Measurements from ENCODE around the gene GANAB. TPM values are rescaled to one million over a fixed set of nuclear protein-coding genes. Genes with fewer than 3 reads are reported as not detected.

GANAB gene
- total and polyA plus RNA-seq, 4 donors, result 104 to 266 (median 168) TPM

DNA sequence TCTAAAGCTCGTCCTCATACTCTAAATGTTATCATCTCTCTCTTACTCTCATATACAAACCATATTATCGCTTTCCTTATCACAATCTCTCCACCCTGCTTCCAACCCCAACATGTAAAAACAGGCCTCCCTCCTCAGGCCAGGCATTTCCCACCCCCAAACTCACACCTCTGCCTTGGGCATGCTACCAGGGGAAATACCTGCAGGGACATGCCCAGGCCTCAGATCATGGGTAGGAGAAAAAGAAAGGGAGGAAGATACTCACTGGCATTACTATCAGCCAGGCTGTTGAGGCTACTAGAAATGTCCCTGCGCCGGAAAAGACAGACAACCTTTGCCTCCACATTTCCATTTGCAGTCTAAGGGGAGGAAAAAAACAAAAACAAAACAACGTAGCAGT lies 46.5 kb downstream of the GANAB start:
- DNase-seq, result no peak
- H3K9me3 ChIP-seq (ENCODE audit: control insufficient read depth in 4 of 4, insufficient read depth in 3 of 4, low read length in 3 of 4), result no peaks in the 10 kb centered on the region
- H3K9ac ChIP-seq (ENCODE audit: insufficient read depth in 1 of 2, low read length in 2 of 2), result peak overlapping the region; percentile 30 to 53
- TF ChIP-seq, protein P1, sequence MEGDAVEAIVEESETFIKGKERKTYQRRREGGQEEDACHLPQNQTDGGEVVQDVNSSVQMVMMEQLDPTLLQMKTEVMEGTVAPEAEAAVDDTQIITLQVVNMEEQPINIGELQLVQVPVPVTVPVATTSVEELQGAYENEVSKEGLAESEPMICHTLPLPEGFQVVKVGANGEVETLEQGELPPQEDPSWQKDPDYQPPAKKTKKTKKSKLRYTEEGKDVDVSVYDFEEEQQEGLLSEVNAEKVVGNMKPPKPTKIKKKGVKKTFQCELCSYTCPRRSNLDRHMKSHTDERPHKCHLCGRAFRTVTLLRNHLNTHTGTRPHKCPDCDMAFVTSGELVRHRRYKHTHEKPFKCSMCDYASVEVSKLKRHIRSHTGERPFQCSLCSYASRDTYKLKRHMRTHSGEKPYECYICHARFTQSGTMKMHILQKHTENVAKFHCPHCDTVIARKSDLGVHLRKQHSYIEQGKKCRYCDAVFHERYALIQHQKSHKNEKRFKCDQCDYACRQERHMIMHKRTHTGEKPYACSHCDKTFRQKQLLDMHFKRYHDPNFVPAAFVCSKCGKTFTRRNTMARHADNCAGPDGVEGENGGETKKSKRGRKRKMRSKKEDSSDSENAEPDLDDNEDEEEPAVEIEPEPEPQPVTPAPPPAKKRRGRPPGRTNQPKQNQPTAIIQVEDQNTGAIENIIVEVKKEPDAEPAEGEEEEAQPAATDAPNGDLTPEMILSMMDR (IDR thresholded peaks at IDR 0.05; ENCODE audit: control extremely low read depth, extremely low read depth), result no peak
- ATAC-seq (ENCODE audit: insufficient read depth, low FRiP score), result no peak
- peaks cover 8 to 36% (median 12%) of the 10 kb centered on the region in 5 donors for H3K4me1 ChIP-seq (ENCODE audit: control insufficient read depth in 5 of 5, insufficient read depth in 5 of 5, low read length in 5 of 5)
- 47 to 59% methylated on average over 5 of the region's 5 CpGs for WGBS, 2 donors
- peak overlapping the region; percentile 33 for H3K4me3 ChIP-seq
- H3K36me3 ChIP-seq (ENCODE audit: control insufficient read depth in 4 of 4, insufficient read depth in 4 of 4, low read length in 4 of 4), result peaks cover 25 to 45% (median 38%) of the 10 kb centered on the region in 4 donors
- peak overlapping the region; percentile 57 to 92 for H3K27ac ChIP-seq (ENCODE audit: low read depth in 1 of 2, low read length in 1 of 2)
- no peaks in the 10 kb centered on the region for H3K27me3 ChIP-seq (ENCODE audit: control insufficient read depth in 3 of 3, insufficient read depth in 3 of 3, low read length in 2 of 3)

DNA sequence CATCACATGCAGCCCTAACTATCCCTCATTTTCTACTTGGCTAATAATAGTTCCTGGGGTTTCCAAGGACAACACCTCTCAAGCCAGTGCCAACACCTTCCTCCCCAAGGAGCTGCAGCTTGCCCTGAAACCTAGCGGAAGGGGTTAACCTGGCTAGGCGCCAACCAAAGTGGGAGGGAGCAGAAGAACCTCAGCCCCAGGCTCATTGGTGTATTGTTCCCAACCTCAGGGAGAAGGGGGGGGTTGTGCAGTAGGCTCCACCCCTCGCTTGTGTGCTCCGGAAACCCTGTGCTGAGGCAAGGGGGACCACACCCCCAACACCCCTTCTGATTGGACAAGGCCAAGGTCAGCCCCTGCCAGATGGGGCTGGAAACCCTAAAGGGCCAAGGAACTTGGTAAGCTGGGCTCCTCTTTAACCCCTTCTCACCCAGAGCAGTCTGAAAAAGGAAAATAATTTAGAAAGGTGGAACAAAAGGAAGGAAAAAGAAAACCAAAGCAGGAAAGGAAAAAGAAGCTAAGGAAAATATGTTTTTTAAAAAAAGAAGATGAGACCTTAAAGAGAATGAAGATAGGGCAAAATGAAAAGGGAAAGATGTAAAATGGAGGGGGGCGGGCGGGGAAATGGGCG lies 47.2 kb downstream of the GANAB start:
- Histone ChIP-seq H3K9ac (ENCODE audit: insufficient read depth in 1 of 2, low read length in 2 of 2) (peak overlapping the region in 1 of 2 donors; percentile 53), H3K9me3 (ENCODE audit: control insufficient read depth in 4 of 4, insufficient read depth in 3 of 4, low read length in 3 of 4) (no peaks in the 10 kb centered on the region), H3K4me3 (no peak overlapping the region), H3K4me1 (ENCODE audit: control insufficient read depth in 5 of 5, insufficient read depth in 5 of 5, low read length in 5 of 5) (peaks cover 8 to 36% (median 12%) of the 10 kb centered on the region in 5 donors), H3K36me3 (ENCODE audit: control insufficient read depth in 4 of 4, insufficient read depth in 4 of 4, low read length in 4 of 4) (peaks cover 32 to 44% (median 37%) of the 10 kb centered on the region in 4 donors), H3K27ac (ENCODE audit: low read depth in 1 of 2, low read length in 1 of 2) (peak overlapping the region; percentile 5 to 57), H3K27me3 (ENCODE audit: control insufficient read depth in 3 of 3, insufficient read depth in 3 of 3, low read length in 2 of 3) (no peaks in the 10 kb centered on the region)
- 38 to 39% methylated on average over 7 of the region's 7 CpGs for WGBS, 2 donors
- DNase-seq (peak; percentile 97 to 99 (median 97)), ATAC-seq (ENCODE audit: insufficient read depth, low FRiP score) (peak; percentile 39)
- TF ChIP-seq, protein P1 (IDR thresholded peaks at IDR 0.05; ENCODE audit: control extremely low read depth, extremely low read depth), result peak; percentile 4

DNA sequence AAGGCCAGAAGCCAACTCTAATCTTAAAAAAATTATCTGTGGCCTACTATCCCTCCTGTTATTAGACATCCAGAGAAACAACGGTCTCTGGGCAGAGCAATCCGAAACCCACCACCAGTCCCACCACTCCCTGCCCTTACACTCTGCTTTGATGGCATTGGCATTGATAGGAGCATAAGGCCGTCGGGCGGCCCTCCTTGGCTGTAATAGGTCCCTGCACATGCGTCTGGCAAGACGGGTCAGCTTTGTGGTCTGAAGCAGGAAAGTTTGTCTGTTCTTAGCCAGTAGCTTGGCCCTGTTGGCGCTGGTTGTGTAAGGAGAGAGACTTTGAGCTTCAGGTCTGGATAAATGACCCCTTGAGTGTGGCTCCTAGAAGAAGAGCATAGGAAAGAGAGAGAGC lies 51.3 kb downstream of the GANAB start:
- peaks cover 30 to 46% (median 33%) of the 10 kb centered on the region in 4 donors for H3K36me3 ChIP-seq (ENCODE audit: control insufficient read depth in 4 of 4, insufficient read depth in 4 of 4, low read length in 4 of 4)
- 90 to 96% methylated on average over 8 of the region's 8 CpGs for WGBS, 2 donors
- peaks cover 7 to 27% (median 10%) of the 10 kb centered on the region in 5 donors for H3K4me1 ChIP-seq (ENCODE audit: control insufficient read depth in 5 of 5, insufficient read depth in 5 of 5, low read length in 5 of 5)
- no peak overlapping the region for H3K9ac ChIP-seq (ENCODE audit: insufficient read depth in 1 of 2, low read length in 2 of 2)
- H3K27ac ChIP-seq (ENCODE audit: low read depth in 1 of 2, low read length in 1 of 2), result no peak overlapping the region
- DNase-seq (no peak), ATAC-seq (ENCODE audit: insufficient read depth, low FRiP score) (no peak)
- no peak overlapping the region for H3K4me3 ChIP-seq
- TF ChIP-seq, protein P1 (IDR thresholded peaks at IDR 0.05; ENCODE audit: control extremely low read depth, extremely low read depth), result no peak
- no peaks in the 10 kb centered on the region for H3K27me3 ChIP-seq (ENCODE audit: control insufficient read depth in 3 of 3, insufficient read depth in 3 of 3, low read length in 2 of 3)
- H3K9me3 ChIP-seq (ENCODE audit: control insufficient read depth in 4 of 4, insufficient read depth in 3 of 4, low read length in 3 of 4), result no peaks in the 10 kb centered on the region
